Colon (tissue), 2 donors: ENCODE measurements around the gene XKR7.

Experiments used
- FAIRE-seq: peaks from 2 replicates; lab custom pipeline; 2012; peaks lifted over from hg19 to GRCh38; lab: Jason Lieb, UNC
- donor health status: control.
- donor health status: control.

The XKR7 gene

DNA sequence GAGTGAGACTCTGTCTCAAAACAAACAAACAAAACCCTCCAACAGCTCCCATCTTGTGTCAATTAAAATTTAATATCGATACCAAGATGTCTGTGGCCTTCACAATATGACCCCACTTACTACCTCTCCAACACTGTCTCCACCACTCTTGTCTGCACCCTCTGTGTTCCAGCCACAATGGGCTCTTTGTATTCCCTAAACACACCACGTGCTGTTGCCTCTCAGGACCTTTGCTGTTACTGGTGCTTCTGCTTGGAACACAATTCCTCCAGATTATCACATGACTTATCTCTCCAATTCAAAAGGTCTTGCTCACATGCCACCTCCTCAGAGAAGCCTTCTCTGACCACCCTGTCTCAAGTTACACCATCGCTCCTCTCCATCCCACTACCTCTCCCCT is 78.0 kb downstream of the XKR7 start:
- FAIRE-seq: no peak

DNA sequence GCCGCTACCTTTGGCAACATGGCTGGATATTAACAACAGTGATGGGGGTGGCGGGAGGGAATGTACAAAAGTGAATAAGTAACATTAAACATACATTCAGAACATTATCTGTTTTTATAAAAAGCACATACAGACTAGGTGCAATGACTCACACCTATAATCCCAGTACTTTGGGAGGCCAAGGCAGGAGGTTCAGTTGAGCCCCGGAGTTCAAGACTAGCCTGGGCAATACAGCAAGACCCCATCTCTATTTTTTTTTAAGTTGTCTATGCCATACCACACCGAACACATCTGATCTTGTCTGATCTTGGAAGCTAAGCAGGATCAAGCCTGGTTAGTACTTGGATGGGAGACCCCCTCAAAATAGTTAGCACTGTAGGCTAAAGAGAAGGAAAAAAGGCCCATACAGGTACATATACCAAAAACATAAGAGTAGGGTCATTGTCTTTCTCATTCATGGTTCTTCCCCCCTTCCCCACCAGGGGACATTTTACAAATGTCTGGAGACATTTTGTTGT is 82.4 kb downstream of the XKR7 start:
- FAIRE-seq: no peak

DNA sequence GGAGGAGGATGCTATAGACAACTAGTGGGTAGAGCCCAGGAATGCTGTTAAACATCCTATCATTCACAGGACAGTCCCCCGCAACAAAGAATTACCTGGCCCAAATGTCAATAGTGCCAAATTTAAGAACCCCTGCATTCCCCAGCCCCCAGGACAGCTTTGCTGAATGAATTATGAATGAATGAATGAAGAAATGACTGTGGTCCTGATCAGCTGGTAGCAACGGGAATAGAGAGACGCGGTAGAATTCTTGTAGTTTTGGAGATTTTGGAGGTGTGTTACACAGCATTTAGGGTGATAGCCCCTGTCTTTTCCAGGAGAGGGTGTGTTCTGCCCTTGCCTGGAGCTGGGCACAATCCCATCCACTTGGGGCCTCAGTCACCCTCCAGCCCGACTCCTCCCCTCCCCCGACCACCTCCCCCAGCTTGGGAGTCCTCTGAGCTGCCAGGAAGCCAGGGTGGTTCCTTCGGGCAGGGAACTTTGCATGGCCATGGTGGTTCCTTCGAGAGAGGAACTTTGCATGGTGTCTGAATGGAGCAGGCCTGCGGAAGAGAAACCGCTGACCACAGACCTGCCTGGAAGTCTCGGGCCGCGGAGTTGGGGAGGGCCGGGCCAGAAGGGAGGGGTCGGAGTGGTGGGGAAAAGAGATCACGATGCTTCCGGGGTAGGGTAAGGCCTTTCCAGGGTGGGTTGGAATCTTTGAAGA is 83.1 kb downstream of the XKR7 start:
- no peak for FAIRE-seq

DNA sequence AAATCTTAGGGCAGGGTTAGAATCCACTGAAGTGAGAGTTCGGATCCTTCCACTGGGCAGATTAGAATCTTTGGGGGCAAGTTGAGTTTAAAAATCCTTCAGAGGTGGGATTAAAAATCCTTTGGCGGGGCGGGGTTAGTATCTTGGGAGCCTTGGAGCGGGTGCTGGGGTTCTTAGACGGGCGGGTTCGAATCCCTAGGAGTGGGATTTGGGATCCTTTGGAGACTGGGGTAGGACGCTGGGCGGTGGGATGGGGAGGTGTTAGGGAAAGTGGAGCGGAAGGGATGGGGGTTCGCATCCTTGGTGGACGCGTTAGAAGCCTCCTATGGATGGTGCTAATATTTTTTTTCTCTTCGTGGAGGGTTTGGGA is 83.8 kb downstream of the XKR7 start:
- no peak for FAIRE-seq

DNA sequence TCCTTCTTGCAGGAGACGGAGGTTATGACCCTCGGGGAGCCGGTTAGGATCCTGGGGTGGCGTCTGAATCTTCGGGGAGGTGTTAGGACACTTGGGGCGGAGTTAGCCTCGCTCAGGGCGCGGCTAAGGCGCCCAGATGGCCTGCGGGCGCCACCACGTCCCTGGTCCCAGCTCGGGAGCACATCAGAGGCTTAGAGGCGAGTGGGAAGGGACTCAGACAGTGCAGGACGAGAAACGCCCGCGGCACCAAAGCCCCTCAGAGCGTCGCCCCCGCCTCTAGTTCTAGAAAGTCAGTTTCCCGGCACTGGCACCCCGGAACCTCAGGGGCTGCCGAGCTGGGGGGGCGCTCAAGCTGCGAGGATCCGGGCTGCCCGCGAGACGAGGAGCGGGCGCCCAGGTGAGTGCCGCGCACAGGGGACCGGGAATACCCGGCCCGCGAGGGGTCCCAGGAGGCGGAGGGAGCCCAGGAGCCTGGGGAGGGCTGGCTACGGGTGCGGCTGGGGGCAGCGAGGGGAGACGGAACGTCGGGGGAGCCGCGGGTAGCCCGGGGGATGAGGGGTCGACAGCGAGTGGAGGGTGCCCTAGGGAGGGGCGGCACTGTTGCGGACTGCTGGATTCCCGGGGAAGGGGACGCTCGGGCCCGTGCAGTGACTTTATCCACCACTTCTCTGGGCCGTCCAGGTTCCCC is 84.3 kb downstream of the XKR7 start, which contains the start of gene HCK:
Gene HCK (plus strand): TSS at position 153 of the 688 bp plus-strand sequence.
- no peak for FAIRE-seq

DNA sequence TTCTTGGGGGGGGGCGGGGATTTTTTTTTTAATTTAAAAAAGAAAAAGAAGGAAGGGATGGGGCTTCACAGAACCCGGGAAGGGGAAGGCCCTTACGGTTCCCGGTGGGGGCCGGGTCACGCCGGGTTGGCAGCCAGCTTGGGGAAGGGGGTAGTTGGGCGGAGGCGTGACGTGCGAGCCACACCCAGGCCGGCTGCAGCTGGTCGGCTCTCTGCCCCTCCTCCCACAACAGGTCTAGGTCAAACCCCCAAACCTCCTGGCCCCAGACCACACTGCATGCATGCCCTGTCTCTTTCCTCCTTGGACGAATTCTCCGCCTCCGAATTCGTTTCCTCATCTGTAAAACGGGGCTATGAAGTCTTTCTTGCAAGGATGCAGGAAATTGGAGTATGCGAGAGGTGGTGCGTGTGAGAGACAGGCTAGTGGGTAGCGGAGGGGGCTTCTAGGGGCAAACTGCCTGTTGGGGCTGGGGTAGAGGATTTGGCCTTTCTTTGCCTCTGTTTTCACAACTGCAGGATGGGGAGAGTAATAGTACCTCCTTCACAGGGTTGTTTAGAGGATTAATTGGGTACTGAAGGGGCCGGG is 84.9 kb downstream of the XKR7 start:
- FAIRE-seq: no peak
